GM21576 (cell line): Measurements from ENCODE around the gene TMEM178B.

ENCODE experiments used
- ATAC-seq: cut with Tn5 transposase; IDR thresholded peaks from one replicate; pipeline ENCODE4 v1.9.1; 2021; ENCODE audit warnings: mild to moderate bottlenecking, moderate library complexity; ENCODE audit not compliant: unreplicated experiment

TMEM178B gene

GRCh38 chr7:141460781-141461715, 387.2 kb downstream of the TMEM178B start:
- no peak for ATAC-seq

- no peak for ATAC-seq
These were observed 388.1 kb downstream of the TMEM178B start for GRCh38 chr7:141461924-141462323.

GRCh38 chr7:141462958-141463357, 389.1 kb downstream of the TMEM178B start:
- ATAC-seq, result no peak

GRCh38 chr7:141463986-141464385, 390.1 kb downstream of the TMEM178B start:
- no peak for ATAC-seq

GRCh38 chr7:141464551-141464950, 390.7 kb downstream of the TMEM178B start:
- no peak for ATAC-seq

GRCh38 chr7:141466151-141466904, 392.5 kb downstream of the TMEM178B start:
- ATAC-seq, result no peak

- no peak for ATAC-seq
These were observed 394.5 kb downstream of the TMEM178B start for GRCh38 chr7:141468341-141468740.

- ATAC-seq, result no peak
These were observed 401.8 kb downstream of the TMEM178B start for GRCh38 chr7:141475679-141476078.

GRCh38 chr7:141477865-141478264, 404.0 kb downstream of the TMEM178B start:
- no peak for ATAC-seq

- ATAC-seq, result no peak
These were observed 405.0 kb downstream of the TMEM178B start for GRCh38 chr7:141478845-141479244.

- ATAC-seq, result no peak
These were observed 407.1 kb downstream of the TMEM178B start for GRCh38 chr7:141480953-141481352.

- ATAC-seq, result no peak
These were observed 408.1 kb downstream of the TMEM178B start for GRCh38 chr7:141481971-141482370.

GRCh38 chr7:141483044-141483443, 409.2 kb downstream of the TMEM178B start:
- ATAC-seq, result no peak

- ATAC-seq, result no peak
These were observed 411.0 kb downstream of the TMEM178B start for GRCh38 chr7:141484907-141485306.

- no peak for ATAC-seq
These were observed 413.1 kb downstream of the TMEM178B start for GRCh38 chr7:141486959-141487358.

GRCh38 chr7:141490474-141490873, 416.6 kb downstream of the TMEM178B start:
- ATAC-seq, result no peak

- ATAC-seq, result no peak
These were observed 421.2 kb downstream of the TMEM178B start for GRCh38 chr7:141495057-141495456.

GRCh38 chr7:141497391-141497790, 423.5 kb downstream of the TMEM178B start:
- ATAC-seq, result no peak

- no peak for ATAC-seq
These were observed 426.7 kb downstream of the TMEM178B start for GRCh38 chr7:141500608-141501007.

GRCh38 chr7:141501451-141501850, 427.6 kb downstream of the TMEM178B start:
- ATAC-seq, result no peak

- no peak for ATAC-seq
These were observed 437.4 kb downstream of the TMEM178B start for GRCh38 chr7:141511316-141511675.
